Neural cell (in vitro differentiated cells): Measurements from ENCODE around the gene TMEM52B. TPM values are rescaled to one million over a fixed set of nuclear protein-coding genes. Genes with fewer than 3 reads are reported as not detected.

Experiments used
- H2AFZ ChIP-seq: fragments of 200-600, 300-800 bp; sonication (generic), shearing (Covaris generic); 2 replicates; pipeline ENCODE4 v1.6.0; 2014; ENCODE audit warnings: low read depth, mild to moderate bottlenecking, antibody characterized with exemption, low read length, moderate library complexity
- H3F3A ChIP-seq: fragments of 200-600 bp; shearing (Covaris generic); 2 replicates; pipeline ENCODE4 v1.6.1; 2016; ENCODE audit warnings: mild to moderate bottlenecking, moderate library complexity, mixed read lengths, antibody characterized with exemption, low read length; ENCODE audit not compliant: insufficient read depth, poor library complexity, severe bottlenecking
- H3K27ac ChIP-seq: fragments of 200-600, 300-800 bp; sonication (generic), shearing (Covaris generic); 2 replicates; pipeline ENCODE4 v1.5.1; 2014; ENCODE audit warnings: mild to moderate bottlenecking, low read length, moderate library complexity
- H3K27me3 ChIP-seq: fragments of 300-800, 200-600 bp; sonication (generic), shearing (Covaris generic); 2 replicates; pipeline ENCODE4 v1.6.0; 2014; ENCODE audit warnings: mild to moderate bottlenecking, low read depth, low read length, moderate library complexity; ENCODE audit not compliant: insufficient read depth
- H3K36me3 ChIP-seq: fragments of 300-800, 200-600 bp; sonication (generic), shearing (Covaris generic); 2 replicates; pipeline ENCODE4 v1.5.1; 2014; ENCODE audit warnings: mild to moderate bottlenecking, antibody characterized with exemption, low read length, moderate library complexity; ENCODE audit not compliant: insufficient read depth
- H3K4me2 ChIP-seq: fragments of 300-800, 200-600 bp; sonication (generic), shearing (Covaris generic); 2 replicates; pipeline ENCODE4 v1.6.0; 2014; ENCODE audit warnings: mild to moderate bottlenecking, low read length
- H3K4me3 ChIP-seq: fragments of 300-800, 200-600 bp; sonication (generic), shearing (Covaris generic); 2 replicates; pipeline ENCODE4 v1.5.1; 2014; ENCODE audit warnings: mild to moderate bottlenecking, low read length, moderate library complexity
- H3K79me2 ChIP-seq: fragments of 200-600 bp; shearing (Covaris generic); replicated peaks from 2 replicates; pipeline ENCODE4 v1.6.0; 2014; ENCODE audit warnings: mild to moderate bottlenecking, low read length, moderate library complexity; ENCODE audit not compliant: insufficient read depth
- H3K9ac ChIP-seq: fragments of 300-800, 200-600 bp; sonication (generic), shearing (Covaris generic); 2 replicates; pipeline ENCODE4 v1.6.1; 2016; ENCODE audit warnings: mild to moderate bottlenecking, low read length, mixed read lengths
- H3K9me2 ChIP-seq: fragments of 200-600 bp; shearing (Covaris generic); 2 replicates; pipeline ENCODE4 v1.6.1; 2016; ENCODE audit warnings: mild to moderate bottlenecking, low read length, mixed read lengths; ENCODE audit not compliant: insufficient read depth
- H3K9me3 ChIP-seq: fragments of 200-600, 300-800 bp; sonication (generic), shearing (Covaris generic); 2 replicates; pipeline ENCODE4 v1.6.1; 2016; ENCODE audit warnings: mild to moderate bottlenecking, mixed run types, low read length, moderate library complexity, mixed read lengths
- H4K20me1 ChIP-seq: fragments of 200-600 bp; shearing (Covaris generic); 2 replicates; pipeline ENCODE4 v1.6.1; 2016; ENCODE audit warnings: mild to moderate bottlenecking, mixed run types; ENCODE audit not compliant: insufficient read depth
- CTCF ChIP-seq: fragments of 450-650 bp; IDR thresholded peaks from 2 replicates; pipeline ENCODE4 v1.5.1; 2014; ENCODE audit warnings: antibody characterized with exemption, mild to moderate bottlenecking, moderate library complexity; ENCODE audit not compliant: poor library complexity, severe bottlenecking
- EP300 ChIP-seq: fragments of 450-650 bp; conservative IDR thresholded peaks from 2 replicates; pipeline ENCODE4 v1.6.1; 2014; ENCODE audit warnings: antibody characterized with exemption, mild to moderate bottlenecking, moderate library complexity; ENCODE audit not compliant: poor library complexity, severe bottlenecking
- EZH2 ChIP-seq: fragments of 200-600, 300-800 bp; shearing (Covaris generic), sonication (generic); IDR thresholded peaks from 2 replicates; pipeline ENCODE4 v1.6.1; 2014; ENCODE audit warnings: antibody characterized with exemption, low read length, borderline replicate concordance, mild to moderate bottlenecking; ENCODE audit not compliant: insufficient read depth, poor library complexity, severe bottlenecking
- MXI1 ChIP-seq: fragments of 450-650 bp; conservative IDR thresholded peaks from 2 replicates; pipeline ENCODE4 v1.6.1; 2014; ENCODE audit warnings: antibody characterized with exemption, mild to moderate bottlenecking; ENCODE audit not compliant: poor library complexity, severe bottlenecking
- POLR2AphosphoS5 ChIP-seq: IDR thresholded peaks from 2 replicates; pipeline ENCODE4 v1.6.1; 2012
- RAD21 ChIP-seq: fragments of 450-650 bp; conservative IDR thresholded peaks from 2 replicates; pipeline ENCODE4 v1.6.1; 2014; ENCODE audit warnings: antibody characterized with exemption, mild to moderate bottlenecking, moderate library complexity
- REST ChIP-seq: IDR thresholded peaks from 2 replicates; pipeline ENCODE4 v1.6.1; 2012; ENCODE audit warnings: borderline replicate concordance
- SMC3 ChIP-seq: fragments of 450-650 bp; conservative IDR thresholded peaks from 2 replicates; pipeline ENCODE4 v1.6.1; 2014; ENCODE audit warnings: antibody characterized with exemption, mild to moderate bottlenecking, moderate library complexity; ENCODE audit not compliant: poor library complexity
- TAF1 ChIP-seq: IDR thresholded peaks from 2 replicates; pipeline ENCODE4 v1.6.1; 2012; ENCODE audit warnings: low read depth
- polyA plus RNA-seq: library from polyadenylated mRNA; depleted of rRNA; stranded (reverse); fragments of >200 nt; gene quantifications from 2 replicates; pipeline ENCODE4 v1.2.3, GENCODE V29; 2014

Gene TMEM52B
- polyA plus RNA-seq, 1 donor from 2014 or later: not detected

GRCh38 chr12:10167599-10167998 is 11.2 kb upstream of the TMEM52B start:
- no peaks in the 10 kb centered on the region for H3K79me2 ChIP-seq
- no peaks in the 10 kb centered on the region for H3K9me3 ChIP-seq
- H3K9me2 ChIP-seq: no peaks in the 10 kb centered on the region
- no peaks in the 10 kb centered on the region for H3F3A ChIP-seq
- no peak overlapping the region for H3K4me2 ChIP-seq
- H3K27me3 ChIP-seq: no peaks in the 10 kb centered on the region
- H3K27ac ChIP-seq: no peak overlapping the region
- H2AFZ ChIP-seq: no peak overlapping the region
- TF ChIP-seq SMC3: no peak
- TF ChIP-seq EP300: no peak
- no peak for TF ChIP-seq POLR2AphosphoS5
- TF ChIP-seq TAF1: no peak
- TF ChIP-seq REST: no peak
- no peak for TF ChIP-seq CTCF
- no peak for TF ChIP-seq EZH2
- TF ChIP-seq RAD21: no peak
- TF ChIP-seq MXI1: no peak
- no peak overlapping the region for H3K9ac ChIP-seq
- H4K20me1 ChIP-seq: no peaks in the 10 kb centered on the region
- H3K4me3 ChIP-seq: no peak overlapping the region
- H3K36me3 ChIP-seq: no peaks in the 10 kb centered on the region

GRCh38 chr12:10169104-10169503 is 9.7 kb upstream of the TMEM52B start:
- no peaks in the 10 kb centered on the region for H3K9me2 ChIP-seq
- H3K4me3 ChIP-seq: no peak overlapping the region
- no peaks in the 10 kb centered on the region for H3K36me3 ChIP-seq
- no peaks in the 10 kb centered on the region for H3K9me3 ChIP-seq
- H4K20me1 ChIP-seq: no peaks in the 10 kb centered on the region
- no peaks in the 10 kb centered on the region for H3K27me3 ChIP-seq
- no peak overlapping the region for H2AFZ ChIP-seq
- H3K79me2 ChIP-seq: no peaks in the 10 kb centered on the region
- no peak overlapping the region for H3K9ac ChIP-seq
- H3K4me2 ChIP-seq: no peak overlapping the region
- H3K27ac ChIP-seq: no peak overlapping the region
- H3F3A ChIP-seq: no peaks in the 10 kb centered on the region
- no peak for TF ChIP-seq POLR2AphosphoS5
- no peak for TF ChIP-seq EZH2
- no peak for TF ChIP-seq RAD21
- no peak for TF ChIP-seq EP300
- TF ChIP-seq MXI1: no peak
- TF ChIP-seq SMC3: no peak
- TF ChIP-seq TAF1: no peak
